ENCODE measurements around the gene ASZ1.

The ASZ1 gene

GRCh38 chr7:117332031-117332430 lies 95.3 kb downstream of the ASZ1 start:
- Histone ChIP-seq H3K9me3 (ENCODE audit: insufficient read depth, low read length) (no peaks in the 10 kb centered on the region), H4K20me1 (ENCODE audit: insufficient read depth, low read length) (no peaks in the 10 kb centered on the region), H3K9ac (ENCODE audit: low read length) (no peak overlapping the region), H3K4me1 (ENCODE audit: low read length) (no peaks in the 10 kb centered on the region), H3K4me2 (ENCODE audit: low read length) (no peak overlapping the region), H3K4me3 (ENCODE audit: low read length) (no peak overlapping the region), H3K27ac (ENCODE audit: low read length) (no peak overlapping the region), H3K27me3 (ENCODE audit: low read depth, low read length) (no peaks in the 10 kb centered on the region), H2AFZ (ENCODE audit: low read depth, low read length) (no peak overlapping the region), H3K36me3 (replicated peaks; ENCODE audit: low read depth, low read length) (no peaks in the 10 kb centered on the region), H3K79me2 (ENCODE audit: low read length) (no peaks in the 10 kb centered on the region)
- TF ChIP-seq EZH2phosphoT487 (IDR thresholded peaks at IDR 0.05; ENCODE audit: low read depth) (no peak), CTCF (IDR thresholded peaks at IDR 0.05; ENCODE audit: low read depth, low read length) (no peak)

- TF ChIP-seq CTCF (IDR thresholded peaks at IDR 0.05; ENCODE audit: low read depth, low read length) (no peak), EZH2phosphoT487 (IDR thresholded peaks at IDR 0.05; ENCODE audit: low read depth) (no peak)
- H4K20me1 ChIP-seq (ENCODE audit: insufficient read depth, low read length), result no peaks in the 10 kb centered on the region
- no peaks in the 10 kb centered on the region for H3K27me3 ChIP-seq (ENCODE audit: low read depth, low read length)
These were observed 101.5 kb downstream of the ASZ1 start for GRCh38 chr7:117325836-117326235.

GRCh38 chr7:117324960-117325359 lies 102.3 kb downstream of the ASZ1 start:
- Histone ChIP-seq H3K36me3 (replicated peaks; ENCODE audit: low read depth, low read length) (no peaks in the 10 kb centered on the region), H3K9ac (ENCODE audit: low read length) (no peak overlapping the region), H3K4me2 (ENCODE audit: low read length) (no peak overlapping the region), H2AFZ (ENCODE audit: low read depth, low read length) (no peak overlapping the region), H3K4me3 (ENCODE audit: low read length) (no peak overlapping the region), H3K79me2 (ENCODE audit: low read length) (no peaks in the 10 kb centered on the region), H3K4me1 (ENCODE audit: low read length) (no peaks in the 10 kb centered on the region), H3K9me3 (ENCODE audit: insufficient read depth, low read length) (no peaks in the 10 kb centered on the region), H3K27ac (ENCODE audit: low read length) (no peak overlapping the region), H3K27me3 (ENCODE audit: low read depth, low read length) (no peaks in the 10 kb centered on the region), H4K20me1 (ENCODE audit: insufficient read depth, low read length) (no peaks in the 10 kb centered on the region)
- no peak for TF ChIP-seq EZH2phosphoT487 (IDR thresholded peaks at IDR 0.05; ENCODE audit: low read depth)
- TF ChIP-seq CTCF (IDR thresholded peaks at IDR 0.05; ENCODE audit: low read depth, low read length), result no peak

More at GRCh38 chr7:117325836-117326235, 101.5 kb downstream of the ASZ1 start:
- no peak overlapping the region for H3K4me2 ChIP-seq (ENCODE audit: low read length)
- H3K4me3 ChIP-seq (ENCODE audit: low read length), result no peak overlapping the region
- H3K36me3 ChIP-seq (replicated peaks; ENCODE audit: low read depth, low read length), result no peaks in the 10 kb centered on the region
- H2AFZ ChIP-seq (ENCODE audit: low read depth, low read length), result no peak overlapping the region
- no peaks in the 10 kb centered on the region for H3K79me2 ChIP-seq (ENCODE audit: low read length)
- H3K9ac ChIP-seq (ENCODE audit: low read length), result no peak overlapping the region
- H3K4me1 ChIP-seq (ENCODE audit: low read length), result no peaks in the 10 kb centered on the region
- H3K9me3 ChIP-seq (ENCODE audit: insufficient read depth, low read length), result no peaks in the 10 kb centered on the region
- H3K27ac ChIP-seq (ENCODE audit: low read length), result no peak overlapping the region

GRCh38 chr7:117323851-117324711 lies 103.2 kb downstream of the ASZ1 start:
- TF ChIP-seq EZH2phosphoT487 (IDR thresholded peaks at IDR 0.05; ENCODE audit: low read depth), result no peak
- TF ChIP-seq CTCF (IDR thresholded peaks at IDR 0.05; ENCODE audit: low read depth, low read length), result no peak
- Histone ChIP-seq H3K9me3 (ENCODE audit: insufficient read depth, low read length) (no peaks in the 10 kb centered on the region), H2AFZ (ENCODE audit: low read depth, low read length) (no peak overlapping the region), H3K4me1 (ENCODE audit: low read length) (no peaks in the 10 kb centered on the region), H3K27ac (ENCODE audit: low read length) (no peak overlapping the region), H3K27me3 (ENCODE audit: low read depth, low read length) (no peaks in the 10 kb centered on the region), H3K79me2 (ENCODE audit: low read length) (no peaks in the 10 kb centered on the region), H3K4me2 (ENCODE audit: low read length) (no peak overlapping the region), H3K9ac (ENCODE audit: low read length) (no peak overlapping the region), H4K20me1 (ENCODE audit: insufficient read depth, low read length) (no peaks in the 10 kb centered on the region), H3K4me3 (ENCODE audit: low read length) (no peak overlapping the region), H3K36me3 (replicated peaks; ENCODE audit: low read depth, low read length) (no peaks in the 10 kb centered on the region)

Data from OCI-LY3 (cell line).